ENCODE results near the gene RPL13. TPM values are rescaled to one million over a fixed set of nuclear protein-coding genes. Genes with fewer than 3 reads are reported as not detected.
A peak's percentile ranks its signal among the peaks of the same experiment; 100 is the strongest.

Gene RPL13
- total and polyA plus RNA-seq, 2 of the 8 experiments (the other 6 are each of a cell fraction or from before 2014, with no cell fraction given), result 2,162 to 7,384 TPM

DNA sequence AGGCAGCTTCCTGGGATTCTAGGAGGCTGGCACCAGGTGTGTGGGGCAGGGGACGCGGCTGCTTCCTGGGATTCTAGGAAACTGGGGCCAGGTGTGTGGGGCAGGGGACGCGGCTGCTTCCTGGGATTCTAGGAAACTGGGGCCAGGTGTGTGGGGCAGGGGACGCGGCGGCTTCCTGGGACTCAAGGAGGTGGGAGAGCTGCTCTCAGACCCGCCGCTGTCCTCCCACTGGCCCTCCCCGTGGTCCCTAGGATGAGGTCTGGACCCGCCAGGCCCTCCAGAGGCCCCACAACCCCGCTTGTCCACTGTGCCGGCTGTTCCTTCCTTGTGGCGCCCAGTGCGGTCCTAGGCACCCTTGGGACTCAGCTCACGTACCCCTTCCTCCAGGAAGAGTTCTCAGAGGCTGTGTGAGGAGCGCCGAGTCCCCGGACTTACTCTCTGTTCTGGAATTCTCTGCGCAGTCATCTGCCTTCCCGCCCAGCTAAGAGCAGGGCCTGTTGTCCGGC is 53.5 kb downstream of the RPL13 start:
- Histone ChIP-seq H3K79me1 (ENCODE audit: low read depth, low read length) (no peaks in the 10 kb centered on the region; the same call in 1 of the 2 replicates), H2BK12ac (ENCODE audit: low read depth, low read length) (peak overlapping the region; percentile 75; the same call in 1 of the 2 replicates), H3K36me3 (ENCODE audit: control insufficient read depth in 2 of 4, insufficient read depth in 4 of 4, low read length in 3 of 4) (no peaks in the 10 kb centered on the region), H3K4me1 (replicated peaks in 1 of 4; ENCODE audit: control insufficient read depth in 3 of 4, insufficient read depth in 4 of 4, low read length in 3 of 4) (peaks cover 0 to 7% (median 2%) of the 10 kb centered on the region in 4 experiments; a peak in 3 of 7 replicates), H4K20me1 (replicated peaks in 1 of 2; ENCODE audit: control insufficient read depth in 1 of 2, insufficient read depth in 2 of 2, low read length in 2 of 2) (no peaks in the 10 kb centered on the region), H2BK5ac (ENCODE audit: low read depth, low read length) (no peak overlapping the region), H3K9me3 (ENCODE audit: insufficient read depth in 2 of 2, low read depth in 1 of 2, low read length in 1 of 2) (no peaks in the 10 kb centered on the region), H3K27ac (ENCODE audit: low read depth, low read length) (no peak overlapping the region), H2BK120ac (replicated peaks; ENCODE audit: low read depth, low read length) (no peak overlapping the region), H4K91ac (replicated peaks; ENCODE audit: insufficient read length, low read length) (no peak overlapping the region), H3K14ac (ENCODE audit: insufficient read length) (no peak overlapping the region), H3K9ac (replicated peaks in 1 of 4; ENCODE audit: extremely low read depth in 1 of 4, low read depth in 3 of 4, low read length in 3 of 4) (no peak overlapping the region), H2AK5ac (ENCODE audit: low read depth, low read length) (no peak overlapping the region), H3K4ac (replicated peaks; ENCODE audit: insufficient read length, low read depth, low read length) (peak overlapping the region; percentile 69), H2BK20ac (ENCODE audit: low read length) (no peak overlapping the region), H3K4me3 (ENCODE audit: extremely low read depth in 1 of 4, insufficient read depth in 2 of 4, low read depth in 3 of 4, low read length in 4 of 4) (no peak overlapping the region), H4K5ac (ENCODE audit: insufficient read length, low read depth, low read length) (no peak overlapping the region), H3K79me2 (ENCODE audit: control insufficient read depth in 1 of 2, insufficient read depth in 2 of 2, low read length in 2 of 2) (no peaks in the 10 kb centered on the region), H3K4me2 (ENCODE audit: insufficient read depth in 1 of 2, low read depth in 2 of 2, low read length in 2 of 2) (no peak overlapping the region), H3K18ac (ENCODE audit: extremely low read depth, low read length) (no peak overlapping the region), H3K56ac (replicated peaks; ENCODE audit: insufficient read length, low read depth, low read length) (no peak overlapping the region), H2AFZ (ENCODE audit: low read length) (no peak overlapping the region), H3K27me3 (replicated peaks in 1 of 4; ENCODE audit: control insufficient read depth in 3 of 4, extremely low read depth in 1 of 4, insufficient read depth in 3 of 4, low read length in 3 of 4) (no peaks in the 10 kb centered on the region; a peak in 2 of 7 replicates), H2BK15ac (ENCODE audit: low read length) (no peak overlapping the region), H4K8ac (ENCODE audit: extremely low read depth, insufficient read depth, low read length) (no peak overlapping the region), H3K23me2 (ENCODE audit: low read depth, low read length) (no peaks in the 10 kb centered on the region), H3K23ac (ENCODE audit: insufficient read length) (no peak overlapping the region)
- DNase-seq (ENCODE audit: low read depth in 1 of 2, low spot score in 2 of 2) (no peak), FAIRE-seq (no peak)
- WGBS, 2 experiments (ENCODE audit: extremely low coverage in 1 of 2, insufficient coverage in 1 of 2, insufficient read length in 1 of 2, insufficient replicate concordance in 2 of 2, low coverage in 1 of 2, low lambda C conversion rate in 2 of 2, missing lambda C conversion rate in 1 of 2), result 92% methylated on average over 22 of the region's 22 CpGs; no CpG with 5 or more reads in 1 of the 2 experiments
- ChIA-PET CTCF (ENCODE audit: partially characterized antibody) (interaction anchor here (0.6 to 5.1 kb wide), 11 partner anchors 13 to 87 kb away, joined by 3 to 56 read pairs (median 15); partner anchors contain the start of genes CPNE7 and SPATA2L), POLR2A (ENCODE audit: partially characterized antibody) (interaction anchor here (0.9 to 3.5 kb wide), 7 partner anchors 9 to 324 kb away, joined by 3 to 21 read pairs (median 5); no protein-coding TSS in a partner anchor)
- TF ChIP-seq TBP (IDR thresholded peaks at IDR 0.05; ENCODE audit: low read depth, low read length) (no peak), CBX8 (IDR thresholded peaks at IDR 0.05; ENCODE audit: borderline replicate concordance, low read depth, low read length) (no peak), HDAC2 (IDR thresholded peaks at IDR 0.05; ENCODE audit: borderline replicate concordance in 1 of 2, low read depth in 2 of 2, low read length in 2 of 2) (no peak), PHF8 (conservative IDR thresholded peaks at IDR 0.05; ENCODE audit: low read depth, low read length) (no peak), TEAD4 (IDR thresholded peaks at IDR 0.05; ENCODE audit: low read depth, low read length) (no peak), YY1 (IDR thresholded peaks at IDR 0.05; ENCODE audit: low read depth, low read length) (no peak), EP300 (IDR thresholded peaks at IDR 0.05; ENCODE audit: borderline replicate concordance in 1 of 2, low read depth in 2 of 2, low read length in 2 of 2) (no peak)
- TF ChIP-seq, protein P1, sequence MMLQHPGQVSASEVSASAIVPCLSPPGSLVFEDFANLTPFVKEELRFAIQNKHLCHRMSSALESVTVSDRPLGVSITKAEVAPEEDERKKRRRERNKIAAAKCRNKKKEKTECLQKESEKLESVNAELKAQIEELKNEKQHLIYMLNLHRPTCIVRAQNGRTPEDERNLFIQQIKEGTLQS (IDR thresholded peaks at IDR 0.05; ENCODE audit: insufficient read depth, low read depth, low read length), result no peak
- TF ChIP-seq, protein P2, sequence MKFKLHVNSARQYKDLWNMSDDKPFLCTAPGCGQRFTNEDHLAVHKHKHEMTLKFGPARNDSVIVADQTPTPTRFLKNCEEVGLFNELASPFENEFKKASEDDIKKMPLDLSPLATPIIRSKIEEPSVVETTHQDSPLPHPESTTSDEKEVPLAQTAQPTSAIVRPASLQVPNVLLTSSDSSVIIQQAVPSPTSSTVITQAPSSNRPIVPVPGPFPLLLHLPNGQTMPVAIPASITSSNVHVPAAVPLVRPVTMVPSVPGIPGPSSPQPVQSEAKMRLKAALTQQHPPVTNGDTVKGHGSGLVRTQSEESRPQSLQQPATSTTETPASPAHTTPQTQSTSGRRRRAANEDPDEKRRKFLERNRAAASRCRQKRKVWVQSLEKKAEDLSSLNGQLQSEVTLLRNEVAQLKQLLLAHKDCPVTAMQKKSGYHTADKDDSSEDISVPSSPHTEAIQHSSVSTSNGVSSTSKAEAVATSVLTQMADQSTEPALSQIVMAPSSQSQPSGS (IDR thresholded peaks at IDR 0.05; ENCODE audit: low read length), result no peak
- TF ChIP-seq, protein P3, sequence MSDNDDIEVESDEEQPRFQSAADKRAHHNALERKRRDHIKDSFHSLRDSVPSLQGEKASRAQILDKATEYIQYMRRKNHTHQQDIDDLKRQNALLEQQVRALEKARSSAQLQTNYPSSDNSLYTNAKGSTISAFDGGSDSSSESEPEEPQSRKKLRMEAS (IDR thresholded peaks at IDR 0.05), result no peak

All from H1 (cell line).